Omental fat pad (tissue), 4 donors: ENCODE results near the gene HSF2BP. TPM values are rescaled to one million over a fixed set of nuclear protein-coding genes. Genes with fewer than 3 reads are reported as not detected.
A peak's percentile ranks its signal among the peaks of the same experiment; 100 is the strongest.

Experiments used
- ATAC-seq: fragments of 150-250 bp; one replicate; pipeline ENCODE4 v1.9.1; 2016; ENCODE audit warnings: mild to moderate bottlenecking, moderate library complexity; ENCODE audit not compliant: low FRiP score
- DNase-seq: peaks from one replicate; pipeline ENCODE4 v3.0.0-alpha.2; 2019; ENCODE audit warnings: low spot score
- CTCF ChIP-seq, 3 donors: fragments of 450-650 bp; IDR thresholded peaks; one replicate each; pipeline ENCODE4 v1.5.1; 2016 to 2017; ENCODE audit warnings: antibody characterized with exemption in 3 of 3, mild to moderate bottlenecking in 3 of 3, moderate library complexity in 2 of 3
- total RNA-seq, 4 donors: library from RNA; depleted of rRNA; stranded (reverse); fragments of >200 nt; gene quantifications; one replicate each; pipeline ENCODE4 v1.1.0, GENCODE V29; 2016

Gene HSF2BP
- total RNA-seq, 4 donors from 2014 or later: 0.94 to 1.6 (median 1.1) TPM; not detected in 1

GRCh38 chr21:43602266-43603232 is 56.7 kb downstream of the HSF2BP start:
- TF ChIP-seq CTCF (IDR thresholded peaks at IDR 0.05): no peak
- ATAC-seq: peak; percentile 30
- no peak for DNase-seq

- DNase-seq (no peak), ATAC-seq (no peak)
- no peak for TF ChIP-seq CTCF (IDR thresholded peaks at IDR 0.05)
These were observed 58.5 kb downstream of the HSF2BP start for GRCh38 chr21:43600642-43601402.

GRCh38 chr21:43599728-43600127 is 59.6 kb downstream of the HSF2BP start:
- DNase-seq (no peak), ATAC-seq (no peak)
- no peak for TF ChIP-seq CTCF (IDR thresholded peaks at IDR 0.05)

GRCh38 chr21:43598416-43599120 is 60.7 kb downstream of the HSF2BP start:
- ATAC-seq: no peak
- no peak for DNase-seq
- TF ChIP-seq CTCF (IDR thresholded peaks at IDR 0.05): no peak

- ATAC-seq (no peak), DNase-seq (no peak)
These were observed 61.6 kb downstream of the HSF2BP start for GRCh38 chr21:43597540-43598250.

More at GRCh38 chr21:43597540-43598250, 61.6 kb downstream of the HSF2BP start:
- TF ChIP-seq CTCF (IDR thresholded peaks at IDR 0.05): no peak
